ENCODE results near the gene TRNP1.

TRNP1 gene

DNA sequence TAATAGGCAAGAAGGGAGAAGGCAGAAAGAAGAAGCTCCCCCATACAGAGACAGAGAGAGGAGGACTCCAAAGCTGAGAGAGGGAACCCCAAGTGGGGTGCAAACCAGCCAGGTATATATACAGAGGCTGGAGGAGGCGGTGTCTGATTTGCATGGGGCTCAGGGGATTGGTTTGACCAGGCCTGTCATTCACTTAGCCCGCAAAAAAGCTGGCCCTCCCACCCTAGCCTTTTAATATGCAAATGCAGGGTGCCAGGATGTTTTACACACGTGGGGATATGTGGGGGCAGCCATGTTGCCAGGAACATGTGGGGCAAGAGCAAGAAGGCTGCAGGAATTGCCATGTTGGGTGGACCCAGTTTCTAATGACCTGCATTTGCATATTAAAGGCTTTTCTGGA, 56.1 kb downstream of the TRNP1 start:
- H3K27me3 ChIP-seq (ENCODE audit: control insufficient read depth, insufficient read depth, low read length), result no peaks in the 10 kb centered on the region
- H3K4me1 ChIP-seq (ENCODE audit: control insufficient read depth, insufficient read depth, low read length), result peaks cover 23% of the 10 kb centered on the region
- H3K27ac ChIP-seq (ENCODE audit: low read depth, low read length), result peak overlapping the region; percentile 21; the same call in 1 of the 2 replicates
- no peaks in the 10 kb centered on the region for H3K36me3 ChIP-seq (ENCODE audit: control insufficient read depth, insufficient read depth, low read length)
- no peak overlapping the region for H3K9ac ChIP-seq (ENCODE audit: low read length)
- H3K4me3 ChIP-seq (ENCODE audit: low read depth, low read length), result no peak overlapping the region
- no peaks in the 10 kb centered on the region for H3K9me3 ChIP-seq (ENCODE audit: control insufficient read depth, insufficient read depth, low read depth, low read length)
